Glutamatergic neuron (in vitro differentiated cells): ENCODE data around the gene CATSPERE. TPM values are rescaled to one million over a fixed set of nuclear protein-coding genes. Genes with fewer than 3 reads are reported as not detected.
"Not testable (repeated sequence)": the region's sequence is repeated elsewhere in the genome, so short reads cannot be mapped to it uniquely, and the experiment has no call there.

ENCODE experiments used
- DNase-seq: peaks from one replicate; pipeline ENCODE4 v3.0.0; 2022
- H3K27ac Mint-ChIP-seq: one replicate; pipeline ENCODE4 v1.8.0; 2020; ENCODE audit warnings: mild to moderate bottlenecking, mixed read lengths, inconsistent platforms; ENCODE audit not compliant: unreplicated experiment
- H3K27me3 Mint-ChIP-seq: one replicate; pipeline ENCODE4 v1.8.0; 2020; ENCODE audit warnings: mild to moderate bottlenecking, moderate library complexity, mixed read lengths, inconsistent platforms; ENCODE audit not compliant: unreplicated experiment
- H3K36me3 Mint-ChIP-seq: one replicate; pipeline ENCODE4 v1.8.0; 2020; ENCODE audit warnings: mild to moderate bottlenecking, mixed read lengths, inconsistent platforms; ENCODE audit not compliant: unreplicated experiment
- H3K4me1 Mint-ChIP-seq: one replicate; pipeline ENCODE4 v1.8.0; 2020; ENCODE audit warnings: mild to moderate bottlenecking, low read depth, mixed read lengths, inconsistent platforms; ENCODE audit not compliant: unreplicated experiment
- H3K4me3 Mint-ChIP-seq: one replicate; pipeline ENCODE4 v1.8.0; 2020; ENCODE audit warnings: mild to moderate bottlenecking, mixed read lengths, inconsistent platforms; ENCODE audit not compliant: unreplicated experiment
- H3K9me3 Mint-ChIP-seq: one replicate; pipeline ENCODE4 v1.8.0; 2020; ENCODE audit warnings: mild to moderate bottlenecking, moderate library complexity, mixed read lengths, inconsistent platforms; ENCODE audit not compliant: unreplicated experiment
- CTCF ChIP-seq: fragments of 200-600 bp; sonication (generic); IDR thresholded peaks from one replicate; pipeline ENCODE4 v1.5.0; 2021; ENCODE audit not compliant: partially characterized antibody, unreplicated experiment
- total RNA-seq: library from RNA; stranded (reverse); fragmentation: NEBNext Ultra II Directional; extraction: Animal tissue kit (Norgen Biotek cat#: 25700); gene quantifications from one replicate; pipeline ENCODE4 v1.2.1, GENCODE V29; 2021; ENCODE audit not compliant: unreplicated experiment

The CATSPERE gene
- total RNA-seq, 1 donor from 2014 or later: 0.59 TPM

- Mint-ChIP-seq H3K9me3 (peaks cover 2% of the 10 kb centered on the region), H3K4me1 (peaks cover 1% of the 10 kb centered on the region)
- TF ChIP-seq CTCF: no peak
These were observed 201.5 kb downstream of the CATSPERE start for GRCh38 chr1:244662599-244662998.

GRCh38 chr1:244664353-244664752 is 203.3 kb downstream of the CATSPERE start:
- H3K9me3 Mint-ChIP-seq: peaks cover 2% of the 10 kb centered on the region
- H3K27ac Mint-ChIP-seq: no peak overlapping the region
- no peaks in the 10 kb centered on the region for H3K36me3 Mint-ChIP-seq
- no peaks in the 10 kb centered on the region for H3K4me1 Mint-ChIP-seq
- H3K27me3 Mint-ChIP-seq: no peaks in the 10 kb centered on the region
- H3K4me3 Mint-ChIP-seq: no peak overlapping the region
- TF ChIP-seq CTCF: no peak
- no peak for DNase-seq

More at GRCh38 chr1:244662599-244662998, 201.5 kb downstream of the CATSPERE start:
- no peak overlapping the region for H3K27ac Mint-ChIP-seq
- no peak for DNase-seq
- H3K27me3 Mint-ChIP-seq: peaks cover 2% of the 10 kb centered on the region
- no peaks in the 10 kb centered on the region for H3K36me3 Mint-ChIP-seq
- no peak overlapping the region for H3K4me3 Mint-ChIP-seq

- Mint-ChIP-seq H3K9me3 (peaks cover 2% of the 10 kb centered on the region), H3K36me3 (peaks cover 3% of the 10 kb centered on the region), H3K4me3 (no peak overlapping the region), H3K4me1 (no peaks in the 10 kb centered on the region), H3K27me3 (no peaks in the 10 kb centered on the region), H3K27ac (no peak overlapping the region)
- no peak for DNase-seq
- no peak for TF ChIP-seq CTCF
These were observed 204.7 kb downstream of the CATSPERE start for GRCh38 chr1:244665771-244666217.

GRCh38 chr1:244666672-244667418 is 205.8 kb downstream of the CATSPERE start:
- not testable (repeated sequence) for DNase-seq, H3K9me3 Mint-ChIP-seq, H3K4me1 Mint-ChIP-seq, H3K27me3 Mint-ChIP-seq, H3K4me3 Mint-ChIP-seq, H3K27ac Mint-ChIP-seq
- peaks cover 11% of the 10 kb centered on the region for H3K36me3 Mint-ChIP-seq

- no peak overlapping the region for H3K27ac Mint-ChIP-seq
These were observed 206.7 kb downstream of the CATSPERE start for GRCh38 chr1:244667797-244668196.

More at GRCh38 chr1:244667797-244668196, 206.7 kb downstream of the CATSPERE start:
- Mint-ChIP-seq H3K9me3 (peaks cover 2% of the 10 kb centered on the region), H3K27me3 (no peaks in the 10 kb centered on the region), H3K4me3 (no peak overlapping the region), H3K4me1 (peaks cover 2% of the 10 kb centered on the region), H3K36me3 (peaks cover 11% of the 10 kb centered on the region)
- DNase-seq: no peak
- no peak for TF ChIP-seq CTCF
